OCI-LY3 (cell line): ENCODE measurements around the gene RMND5B.

ENCODE experiments used
- EZH2phosphoT487 ChIP-seq: fragments of 200-600 bp; shearing (Covaris generic); IDR thresholded peaks from 2 replicates; pipeline ENCODE4 v1.6.1; 2018; ENCODE audit warnings: antibody characterized with exemption, mixed run types, low read depth
- TF ChIP-seq, protein P1 (sequence below): fragments of 200-600, 300-600 bp; sonication (generic); IDR thresholded peaks from 2 replicates; pipeline ENCODE4 v1.5.1; 2014; ENCODE audit warnings: antibody characterized with exemption, low read length, low read depth

DNA sequence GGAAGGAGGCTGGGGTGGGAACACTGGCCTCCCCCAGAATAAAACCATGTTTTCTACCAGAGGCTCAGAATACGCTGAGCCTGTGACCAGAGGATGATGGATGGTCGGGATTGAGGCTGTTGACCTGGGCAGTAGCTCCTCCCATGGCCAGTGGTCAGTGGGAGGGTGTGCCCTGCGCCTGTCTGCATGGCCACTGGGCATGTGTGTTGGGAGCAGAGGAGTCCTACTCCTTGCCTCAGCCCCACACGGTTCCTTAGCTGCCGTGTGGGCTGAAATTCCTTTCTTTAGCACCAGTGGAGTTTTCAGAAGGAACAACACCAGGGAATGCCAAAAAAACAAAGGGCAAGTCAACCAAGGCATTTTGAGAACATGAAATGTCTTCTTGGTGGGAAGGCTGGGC, 8.5 kb upstream of the RMND5B start:
- TF ChIP-seq, protein P1, sequence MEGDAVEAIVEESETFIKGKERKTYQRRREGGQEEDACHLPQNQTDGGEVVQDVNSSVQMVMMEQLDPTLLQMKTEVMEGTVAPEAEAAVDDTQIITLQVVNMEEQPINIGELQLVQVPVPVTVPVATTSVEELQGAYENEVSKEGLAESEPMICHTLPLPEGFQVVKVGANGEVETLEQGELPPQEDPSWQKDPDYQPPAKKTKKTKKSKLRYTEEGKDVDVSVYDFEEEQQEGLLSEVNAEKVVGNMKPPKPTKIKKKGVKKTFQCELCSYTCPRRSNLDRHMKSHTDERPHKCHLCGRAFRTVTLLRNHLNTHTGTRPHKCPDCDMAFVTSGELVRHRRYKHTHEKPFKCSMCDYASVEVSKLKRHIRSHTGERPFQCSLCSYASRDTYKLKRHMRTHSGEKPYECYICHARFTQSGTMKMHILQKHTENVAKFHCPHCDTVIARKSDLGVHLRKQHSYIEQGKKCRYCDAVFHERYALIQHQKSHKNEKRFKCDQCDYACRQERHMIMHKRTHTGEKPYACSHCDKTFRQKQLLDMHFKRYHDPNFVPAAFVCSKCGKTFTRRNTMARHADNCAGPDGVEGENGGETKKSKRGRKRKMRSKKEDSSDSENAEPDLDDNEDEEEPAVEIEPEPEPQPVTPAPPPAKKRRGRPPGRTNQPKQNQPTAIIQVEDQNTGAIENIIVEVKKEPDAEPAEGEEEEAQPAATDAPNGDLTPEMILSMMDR = no peak
- TF ChIP-seq EZH2phosphoT487 = no peak
